A549 (cell line): ENCODE measurements around the gene ARID3A. TPM values are rescaled to one million over a fixed set of nuclear protein-coding genes. Genes with fewer than 3 reads are reported as not detected.

ENCODE experiments used
- ATAC-seq, 2 experiments: fragments of 200-7000 bp in 1 of 2; fragments of >200 bp in 1 of 2; cut with Nextera tagmentation in 1 of 2; cut with Tn5 transposase in 1 of 2; 3 replicates each; pipeline versions ENCODE4 v1.8.0 to v1.9.1; 2018 to 2020; ENCODE audit warnings: mild to moderate bottlenecking in 1 of 2, moderate library complexity in 1 of 2
- CTCF ChIA-PET: fragments of 300-600 bp; sonication (Branson Sonifier 250); formaldehyde crosslinking; extraction: SDS; loops from one replicate; lab custom pipeline; 2021; ENCODE audit warnings: antibody characterized with exemption, inconsistent platforms; lab: Yijun Ruan, JAX
- POLR2A ChIA-PET: fragments of 350-600 bp; formaldehyde crosslinking; extraction: SDS; loops from one replicate; lab custom pipeline; 2021; ENCODE audit warnings: antibody characterized with exemption, inconsistent platforms; lab: Yijun Ruan, JAX
- DNase-seq, 2 experiments: peaks; one replicate each; pipeline versions ENCODE4 v3.0.0 to v3.0.0-alpha.2; 2011 to 2016; ENCODE audit warnings: low read depth in 1 of 2, low spot score in 1 of 2
- FAIRE-seq: peaks from 2 replicates; lab custom pipeline; 2011; peaks lifted over from hg19 to GRCh38; lab: Jason Lieb, UNC
- H3K27ac ChIP-seq, 2 experiments: fragments of >200 bp; sonication (Bioruptor Twin); formaldehyde crosslinking; 3 replicates each; pipeline ENCODE4 v1.5.1; 2016 to 2017
- H3K4me1 ChIP-seq: fragments of >200 bp; sonication (Bioruptor Twin); formaldehyde crosslinking; 3 replicates; pipeline ENCODE4 v1.6.1; 2016
- H3K4me2 ChIP-seq: fragments of >200 bp; sonication (Bioruptor Twin); formaldehyde crosslinking; 3 replicates; pipeline ENCODE4 v1.6.1; 2016
- H3K4me3 ChIP-seq: fragments of >200 bp; sonication (Bioruptor Twin); formaldehyde crosslinking; 3 replicates; pipeline ENCODE4 v1.5.1; 2016
- H3K9me3 ChIP-seq: fragments of >200 bp; sonication (Bioruptor Twin); formaldehyde crosslinking; 3 replicates; pipeline ENCODE4 v1.6.1; 2016
- BCL3 ChIP-seq: fragments of >200 bp; sonication (Bioruptor Twin); formaldehyde crosslinking; IDR thresholded peaks from 3 replicates; pipeline ENCODE4 v1.6.1; 2016
- BHLHE40 ChIP-seq: IDR thresholded peaks from 2 replicates; pipeline ENCODE4 v1.6.1; 2012; ENCODE audit warnings: low read depth, low read length, inconsistent platforms
- CEBPB ChIP-seq, 2 experiments: fragments of >200 bp in 1 of 2; sonication (Bioruptor Twin) in 1 of 2; formaldehyde crosslinking in 1 of 2; IDR thresholded peaks; 2 replicates each; pipeline ENCODE4 v1.6.1; 2012 to 2016
- CHD4 ChIP-seq: fragments of 200-600 bp; sonication (generic); IDR thresholded peaks from 2 replicates; pipeline ENCODE4 v1.6.1; 2016; ENCODE audit warnings: antibody characterized with exemption, mild to moderate bottlenecking, borderline replicate concordance
- E2F6 ChIP-seq: IDR thresholded peaks from 2 replicates; pipeline ENCODE4 v1.6.1; 2012; ENCODE audit warnings: low read depth, borderline replicate concordance
- EHF ChIP-seq: fragments of 250-450 bp; sonication (Bioruptor Pico); IDR thresholded peaks from 2 replicates; pipeline ENCODE4 v1.5.0; 2020; ENCODE audit warnings: mild to moderate bottlenecking
- ELK1 ChIP-seq: fragments of 150-350 bp; IDR thresholded peaks from 2 replicates; pipeline ENCODE4 v1.6.1; 2014; ENCODE audit warnings: low read depth, mild to moderate bottlenecking, low read length
- EP300 ChIP-seq, 2 experiments: fragments of >200 bp; sonication (Bioruptor Twin); formaldehyde crosslinking; IDR thresholded peaks; 2 replicates in 1 of 2; 3 replicates in 1 of 2; pipeline ENCODE4 v1.6.1; 2016 to 2017
- ESRRA ChIP-seq: fragments of 150-350 bp; IDR thresholded peaks from 2 replicates; pipeline ENCODE4 v1.6.1; 2014; ENCODE audit warnings: mild to moderate bottlenecking, low read length, borderline replicate concordance
- FOSB ChIP-seq: fragments of 250-450 bp; sonication (Bioruptor Pico); IDR thresholded peaks from 2 replicates; pipeline ENCODE4 v1.5.0; 2020; ENCODE audit warnings: mild to moderate bottlenecking, moderate library complexity
- FOSL2 ChIP-seq, 2 experiments: fragments of 450-650 bp in 1 of 2; fragments of >200 bp in 1 of 2; sonication (Bioruptor Twin) in 1 of 2; formaldehyde crosslinking; IDR thresholded peaks; 2 replicates each; pipeline versions ENCODE4 v1.5.0 to v1.6.1; 2016 to 2020; ENCODE audit warnings: mild to moderate bottlenecking in 1 of 2, moderate library complexity in 1 of 2
- GATA3 ChIP-seq: IDR thresholded peaks from 2 replicates; pipeline ENCODE4 v1.6.1; 2012; ENCODE audit warnings: borderline replicate concordance
- HEYL ChIP-seq: fragments of 250-450 bp; sonication (Bioruptor Pico); IDR thresholded peaks from 2 replicates; pipeline ENCODE4 v1.8.0; 2021; ENCODE audit warnings: mild to moderate bottlenecking, moderate library complexity
- HMGXB4 ChIP-seq: fragments of 250-450 bp; sonication (Bioruptor Pico); IDR thresholded peaks from 2 replicates; pipeline ENCODE4 v1.5.0; 2021; ENCODE audit warnings: mild to moderate bottlenecking, moderate library complexity, borderline replicate concordance
- HOXB13 ChIP-seq: fragments of 250-450 bp; sonication (Bioruptor Pico); IDR thresholded peaks from 2 replicates; pipeline ENCODE4 v1.5.0; 2020; ENCODE audit warnings: low read depth, mild to moderate bottlenecking, moderate library complexity
- HOXB5 ChIP-seq: fragments of 250-450 bp; sonication (Bioruptor Pico); IDR thresholded peaks from 2 replicates; pipeline ENCODE4 v1.5.0; 2020; ENCODE audit warnings: mild to moderate bottlenecking, moderate library complexity
- JUNB ChIP-seq: fragments of >200 bp; sonication (Bioruptor Twin); formaldehyde crosslinking; IDR thresholded peaks from 2 replicates; pipeline ENCODE4 v1.6.1; 2016
- KDM1A ChIP-seq: fragments of 200-600 bp; sonication (generic); IDR thresholded peaks from 2 replicates; pipeline ENCODE4 v1.6.1; 2016; ENCODE audit warnings: low read depth, mild to moderate bottlenecking
- MAFK ChIP-seq: fragments of 450-650 bp; IDR thresholded peaks from 2 replicates; pipeline ENCODE4 v1.6.1; 2014; ENCODE audit not compliant: partially characterized antibody
- NFE2L2 ChIP-seq: fragments of 150-350 bp; conservative IDR thresholded peaks from 2 replicates; pipeline ENCODE4 v1.6.1; 2014; ENCODE audit warnings: low read length
- NR3C1 ChIP-seq: fragments of >200 bp; sonication (Bioruptor Twin); formaldehyde crosslinking; IDR thresholded peaks from 3 replicates; pipeline ENCODE4 v1.6.1; 2017
- PHF8 ChIP-seq: fragments of 200-600 bp; sonication (generic); IDR thresholded peaks from 2 replicates; pipeline ENCODE4 v1.6.1; 2016; ENCODE audit warnings: low read depth, mild to moderate bottlenecking, antibody characterized with exemption, moderate library complexity, borderline replicate concordance
- RAD21 ChIP-seq, 2 experiments: fragments of >200 bp in 1 of 2; sonication (Bioruptor Twin) in 1 of 2; formaldehyde crosslinking in 1 of 2; IDR thresholded peaks in 1 of 2; conservative IDR thresholded peaks in 1 of 2; 2 replicates in 1 of 2; 3 replicates in 1 of 2; pipeline ENCODE4 v1.6.1; 2012 to 2018; ENCODE audit warnings: inconsistent platforms in 1 of 2
- RFX5 ChIP-seq: fragments of 450-650 bp; IDR thresholded peaks from 2 replicates; pipeline ENCODE4 v1.7.1; 2014; ENCODE audit warnings: antibody characterized with exemption, mild to moderate bottlenecking, moderate library complexity
- RNF2 ChIP-seq: fragments of 200-600 bp; sonication (generic); IDR thresholded peaks from 2 replicates; pipeline ENCODE4 v1.6.1; 2016; ENCODE audit warnings: low read depth, mild to moderate bottlenecking, antibody characterized with exemption, moderate library complexity, borderline replicate concordance
- TFCP2L1 ChIP-seq: fragments of 250-450 bp; sonication (Bioruptor Pico); IDR thresholded peaks from 2 replicates; pipeline ENCODE4 v1.5.0; 2021; ENCODE audit warnings: mild to moderate bottlenecking
- ZC3H11A ChIP-seq: fragments of 450-650 bp; IDR thresholded peaks from 2 replicates; pipeline ENCODE4 v1.6.1; 2014; ENCODE audit warnings: antibody characterized with exemption, mild to moderate bottlenecking
- ZSCAN20 ChIP-seq: fragments of 250-450 bp; sonication (Bioruptor Pico); IDR thresholded peaks from 2 replicates; pipeline ENCODE4 v1.8.0; 2022; ENCODE audit warnings: mild to moderate bottlenecking, moderate library complexity
- WGBS: methylation state at CpG from one replicate; pipeline ENCODE4 v1.1.6; 2017; ENCODE audit errors: missing lambda C conversion rate; 5-methylcytosine and 5-hydroxymethylcytosine counted together
- polyA plus RNA-seq, 4 experiments: library from polyadenylated mRNA; depleted of rRNA in 3 of 4; stranded (reverse); fragments of >200 nt; fragmentation: RNase III in 1 of 4; extraction: RNeasy Plus Mini Kit Qiagen cat#74134 plus additional on column Dnase treatment in 1 of 4; gene quantifications; 2 replicates in 3 of 4; 3 replicates in 1 of 4; pipeline ENCODE4 v1.2.3, GENCODE V29; 2011 to 2017

Gene ARID3A
- polyA plus RNA-seq, 2 of the 4 experiments (the other 2 are of a cell fraction) = 3.3 to 6.1 TPM

GRCh38 chr19:939439-939838 is 13.6 kb downstream of the ARID3A start:
- ChIA-PET CTCF (no interaction called here), POLR2A (no interaction called here)
- 94% methylated on average over 20 of the region's 22 CpGs for WGBS
- H3K4me2 ChIP-seq = no peak overlapping the region
- DNase-seq (no peak), ATAC-seq (no peak), FAIRE-seq (no peak)
- no peak overlapping the region for H3K4me3 ChIP-seq
- H3K27ac ChIP-seq = no peak overlapping the region; a peak in 1 of 6 replicates
- H3K9me3 ChIP-seq = no peaks in the 10 kb centered on the region
- peaks cover 24% of the 10 kb centered on the region for H3K4me1 ChIP-seq
- TF ChIP-seq RNF2 (no peak), BCL3 (no peak), RFX5 (no peak), FOSB (no peak), CHD4 (no peak), ZC3H11A (no peak), RAD21 (conservative IDR thresholded peaks at IDR 0.05 in 1 of 2, IDR thresholded peaks at IDR 0.05 in 1 of 2) (no peak), EP300 (IDR thresholded peaks at IDR 0.05) (no peak), KDM1A (no peak), NFE2L2 (no peak), HMGXB4 (CRISPR knock-in tag) (no peak), NR3C1 (no peak)

GRCh38 chr19:939922-940321 is 14.1 kb downstream of the ARID3A start:
- Histone ChIP-seq H3K27ac (peak overlapping the region in 1 of 2 experiments; percentile 93; a peak in 4 of 6 replicates), H3K4me2 (peak overlapping the region; percentile 81; the same call in 2 of the 3 replicates), H3K9me3 (no peaks in the 10 kb centered on the region), H3K4me3 (no peak overlapping the region), H3K4me1 (peaks cover 24% of the 10 kb centered on the region)
- 100% methylated on average over 2 of the region's 7 CpGs for WGBS
- CTCF ChIA-PET = no interaction called here
- no peak for ATAC-seq
- POLR2A ChIA-PET = interaction anchor here (1.1 kb wide), 1 partner anchor 44 kb away, joined by 3 read pairs; the partner anchor contains the start of gene WDR18
- TF ChIP-seq ZSCAN20 (CRISPR knock-in tag) (no peak), ELK1 (no peak)
- no peak for FAIRE-seq
- no peak for DNase-seq

- 0% methylated on average over 1 of the region's 64 CpGs for WGBS
- FAIRE-seq = no peak
- Histone ChIP-seq H3K4me3 (peak overlapping the region; percentile 32), H3K4me2 (peak overlapping the region; percentile 81), H3K27ac (peak overlapping the region; percentile 74 to 93), H3K4me1 (peaks cover 23% of the 10 kb centered on the region), H3K9me3 (no peaks in the 10 kb centered on the region)
- peak in 1 of 2 experiments; percentile 68 for DNase-seq
- CTCF ChIA-PET = no interaction called here
- ATAC-seq = peak; percentile 75 to 84
- POLR2A ChIA-PET = interaction anchor here (1.1 kb wide), 1 partner anchor 44 kb away, joined by 3 read pairs; the partner anchor contains the start of gene WDR18
- TF ChIP-seq ELK1 (no peak), ESRRA (no peak), HOXB5 (CRISPR knock-in tag) (no peak), JUNB (peak; percentile 46), GATA3 (peak; percentile 66; the same call in 1 of the 2 replicates), CEBPB (IDR thresholded peaks at IDR 0.05) (no peak), HOXB13 (no peak), FOSL2 (IDR thresholded peaks at IDR 0.05) (no peak), FOSL2 (CRISPR knock-in tag; IDR thresholded peaks at IDR 0.05) (peak; percentile 69), BHLHE40 (peak; percentile 82), ZC3H11A (no peak), HEYL (CRISPR knock-in tag) (no peak), E2F6 (peak; percentile 42; the same call in 1 of the 2 replicates), PHF8 (no peak), MAFK (peak; percentile 53), TFCP2L1 (no peak), EHF (CRISPR knock-in tag) (no peak)
These were observed 14.9 kb downstream of the ARID3A start for GRCh38 chr19:940591-941291.
